ENCODE data around the gene DMC1. TPM values are rescaled to one million over a fixed set of nuclear protein-coding genes. Genes with fewer than 3 reads are reported as not detected.

Gene DMC1
- total RNA-seq, 1 experiment from 2014 or later, result 4.4 TPM

DNA sequence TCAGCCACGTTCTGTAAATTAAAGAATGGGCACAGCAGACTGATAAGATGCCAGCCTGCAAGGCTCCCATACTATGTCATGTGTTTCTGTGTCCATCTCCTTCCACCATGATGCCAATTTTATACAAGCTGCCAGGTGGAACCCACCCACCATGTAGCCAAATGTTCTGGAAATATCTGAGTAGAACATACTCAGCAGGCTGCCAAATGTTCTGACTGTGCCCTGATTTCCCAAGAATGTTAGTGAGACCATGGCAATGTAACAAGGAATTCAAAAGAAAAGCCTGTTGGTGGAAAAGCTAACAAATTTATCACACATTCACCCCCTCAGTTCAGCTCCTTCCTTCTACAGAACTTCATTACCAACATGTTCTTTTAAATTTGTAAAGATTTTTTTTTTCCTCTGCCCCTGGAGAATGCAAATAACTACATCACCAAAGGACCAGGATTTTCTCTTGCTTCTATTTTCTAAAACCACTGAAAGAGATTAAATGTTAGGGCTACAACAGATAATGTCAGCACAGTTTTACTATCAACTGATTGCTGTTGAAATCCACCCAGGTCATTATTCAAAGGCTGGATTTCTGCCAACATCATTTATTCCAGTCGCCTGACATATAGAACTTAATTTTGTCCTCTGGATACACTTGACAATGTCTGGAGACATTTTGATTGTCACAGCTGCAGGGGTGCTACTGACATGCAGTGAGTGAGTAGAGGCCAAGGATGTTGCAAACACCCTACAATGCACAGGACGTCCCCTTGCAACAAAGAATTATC, 3.1 kb downstream of the DMC1 start:
- no peaks in the 10 kb centered on the region for H3K9me3 Mint-ChIP-seq (ENCODE audit: low read depth, unreplicated experiment)

DNA sequence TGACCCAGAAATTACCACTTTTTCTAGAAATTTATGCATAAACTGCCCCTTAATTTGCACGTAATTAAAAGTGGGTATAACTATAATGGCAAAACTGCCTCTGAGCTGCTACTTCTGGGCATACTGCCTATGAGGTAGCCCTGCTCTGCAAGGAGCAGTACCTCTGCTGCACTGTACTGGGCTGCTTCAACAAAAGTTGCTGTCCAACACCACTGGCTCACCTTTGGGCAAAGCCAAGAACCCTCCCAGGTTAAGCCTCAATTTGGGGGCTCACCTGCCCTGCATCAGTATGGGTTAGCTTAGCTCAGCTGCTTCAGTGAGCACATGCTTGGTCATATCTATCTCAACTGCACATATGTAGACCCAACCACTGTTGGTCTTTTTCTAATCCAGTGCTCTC, 4.5 kb downstream of the DMC1 start:
- intact Hi-C loops (cut with micrococcal nuclease; ENCODE audit: unreplicated experiment), result loop anchor here (5.0 kb wide), 1 partner anchor 63 kb away; no protein-coding TSS in a partner anchor
- H3K27me3 Mint-ChIP-seq (ENCODE audit: unreplicated experiment), result no peaks in the 10 kb centered on the region
- DNase-seq, result no peak
- CTCF ChIA-PET, result no interaction called here
- peaks cover 15% of the 10 kb centered on the region for H3K36me3 Mint-ChIP-seq (ENCODE audit: insufficient read depth, unreplicated experiment)
- TF ChIP-seq, protein P1, sequence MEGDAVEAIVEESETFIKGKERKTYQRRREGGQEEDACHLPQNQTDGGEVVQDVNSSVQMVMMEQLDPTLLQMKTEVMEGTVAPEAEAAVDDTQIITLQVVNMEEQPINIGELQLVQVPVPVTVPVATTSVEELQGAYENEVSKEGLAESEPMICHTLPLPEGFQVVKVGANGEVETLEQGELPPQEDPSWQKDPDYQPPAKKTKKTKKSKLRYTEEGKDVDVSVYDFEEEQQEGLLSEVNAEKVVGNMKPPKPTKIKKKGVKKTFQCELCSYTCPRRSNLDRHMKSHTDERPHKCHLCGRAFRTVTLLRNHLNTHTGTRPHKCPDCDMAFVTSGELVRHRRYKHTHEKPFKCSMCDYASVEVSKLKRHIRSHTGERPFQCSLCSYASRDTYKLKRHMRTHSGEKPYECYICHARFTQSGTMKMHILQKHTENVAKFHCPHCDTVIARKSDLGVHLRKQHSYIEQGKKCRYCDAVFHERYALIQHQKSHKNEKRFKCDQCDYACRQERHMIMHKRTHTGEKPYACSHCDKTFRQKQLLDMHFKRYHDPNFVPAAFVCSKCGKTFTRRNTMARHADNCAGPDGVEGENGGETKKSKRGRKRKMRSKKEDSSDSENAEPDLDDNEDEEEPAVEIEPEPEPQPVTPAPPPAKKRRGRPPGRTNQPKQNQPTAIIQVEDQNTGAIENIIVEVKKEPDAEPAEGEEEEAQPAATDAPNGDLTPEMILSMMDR (IDR thresholded peaks at IDR 0.05; ENCODE audit: unreplicated experiment), result no peak
- no TSS peak for BruUV-seq (replicated peaks)
- no peak overlapping the region for H3K27ac Mint-ChIP-seq (ENCODE audit: unreplicated experiment)
- H3K4me1 Mint-ChIP-seq (ENCODE audit: low read depth, unreplicated experiment), result peaks cover 25% of the 10 kb centered on the region
- no peaks in the 10 kb centered on the region for H3K9me3 Mint-ChIP-seq (ENCODE audit: low read depth, unreplicated experiment)
- H3K4me3 Mint-ChIP-seq (ENCODE audit: low read depth, unreplicated experiment), result no peak overlapping the region

More for the DNA sequence above, 3.1 kb downstream of the DMC1 start:
- no peak overlapping the region for H3K4me3 Mint-ChIP-seq (ENCODE audit: low read depth, unreplicated experiment)
- intact Hi-C loops (cut with micrococcal nuclease; ENCODE audit: unreplicated experiment), result loop anchor here (5.0 kb wide), 1 partner anchor 65 kb away; no protein-coding TSS in a partner anchor
- no TSS peak for BruUV-seq (replicated peaks)
- peaks cover 37% of the 10 kb centered on the region for H3K4me1 Mint-ChIP-seq (ENCODE audit: low read depth, unreplicated experiment)
- TF ChIP-seq, protein P1 (IDR thresholded peaks at IDR 0.05; ENCODE audit: unreplicated experiment), result no peak
- no peak for DNase-seq
- CTCF ChIA-PET, result interaction anchor here (0.7 kb wide), 1 partner anchor 13 kb away, joined by 4 read pairs; no protein-coding TSS in a partner anchor
- H3K27ac Mint-ChIP-seq (ENCODE audit: unreplicated experiment), result no peak overlapping the region
- H3K27me3 Mint-ChIP-seq (ENCODE audit: unreplicated experiment), result no peaks in the 10 kb centered on the region
- H3K36me3 Mint-ChIP-seq (ENCODE audit: insufficient read depth, unreplicated experiment), result peaks cover 21% of the 10 kb centered on the region

GRCh38 chr22:38564669-38565068, 5.3 kb downstream of the DMC1 start:
- no peak for DNase-seq
- H3K4me1 Mint-ChIP-seq (ENCODE audit: low read depth, unreplicated experiment), result peaks cover 25% of the 10 kb centered on the region
- no peak overlapping the region for H3K4me3 Mint-ChIP-seq (ENCODE audit: low read depth, unreplicated experiment)
- H3K9me3 Mint-ChIP-seq (ENCODE audit: low read depth, unreplicated experiment), result no peaks in the 10 kb centered on the region
- TF ChIP-seq, protein P1 (IDR thresholded peaks at IDR 0.05; ENCODE audit: unreplicated experiment), result no peak
- H3K27ac Mint-ChIP-seq (ENCODE audit: unreplicated experiment), result no peak overlapping the region
- no TSS peak for BruUV-seq (replicated peaks)
- peaks cover 8% of the 10 kb centered on the region for H3K36me3 Mint-ChIP-seq (ENCODE audit: insufficient read depth, unreplicated experiment)
- H3K27me3 Mint-ChIP-seq (ENCODE audit: unreplicated experiment), result no peaks in the 10 kb centered on the region
- intact Hi-C loops (cut with micrococcal nuclease; ENCODE audit: unreplicated experiment), result loop anchor here (5.0 kb wide), 1 partner anchor 62 kb away; no protein-coding TSS in a partner anchor
- CTCF ChIA-PET, result no interaction called here

- Mint-ChIP-seq H3K4me1 (ENCODE audit: low read depth, unreplicated experiment) (peaks cover 2% of the 10 kb centered on the region), H3K27ac (ENCODE audit: unreplicated experiment) (no peak overlapping the region), H3K9me3 (ENCODE audit: low read depth, unreplicated experiment) (no peaks in the 10 kb centered on the region), H3K36me3 (ENCODE audit: insufficient read depth, unreplicated experiment) (no peaks in the 10 kb centered on the region), H3K27me3 (ENCODE audit: unreplicated experiment) (no peaks in the 10 kb centered on the region), H3K4me3 (ENCODE audit: low read depth, unreplicated experiment) (no peak overlapping the region)
- CTCF ChIA-PET, result interaction anchor here (0.6 kb wide), 1 partner anchor 12 kb away, joined by 4 read pairs; no protein-coding TSS in a partner anchor
- intact Hi-C loops (cut with micrococcal nuclease; ENCODE audit: unreplicated experiment), result no loop called here
- no peak for DNase-seq
- no TSS peak for BruUV-seq (replicated peaks)
- TF ChIP-seq, protein P1 (IDR thresholded peaks at IDR 0.05; ENCODE audit: unreplicated experiment), result no peak
These were observed 15.7 kb downstream of the DMC1 start for GRCh38 chr22:38554281-38554680.
